Endothelial cell of umbilical vein (primary cell): ENCODE results near the gene CDC42BPB. TPM values are rescaled to one million over a fixed set of nuclear protein-coding genes. Genes with fewer than 3 reads are reported as not detected.
A peak's percentile ranks its signal among the peaks of the same experiment; 100 is the strongest.

Experiments
- BruUV-seq: library from RNA; stranded (reverse); fragments of 400-500 nt; replicated peaks from 2 replicates; lab custom pipeline; 2021; lab: Mats Ljungman, UMichigan
- CTCF ChIA-PET: fragments of 300-600, 350-600 bp; sonication (Branson Sonifier 250); formaldehyde crosslinking; loops from one replicate; lab custom pipeline; 2021; ENCODE audit warnings: antibody characterized with exemption, inconsistent platforms; lab: Charles Lee
- POLR2A ChIA-PET: fragments of 300-600, 350-600 bp; sonication (Branson Sonifier 250); formaldehyde crosslinking; loops from one replicate; lab custom pipeline; 2021; ENCODE audit warnings: antibody characterized with exemption, inconsistent platforms; lab: Charles Lee
- DNase-seq: peaks from one replicate; pipeline ENCODE4 v3.0.0-alpha.2; 2011; ENCODE audit warnings: low read depth, low spot score
- FAIRE-seq: peaks from 2 replicates; lab custom pipeline; 2011; peaks lifted over from hg19 to GRCh38; lab: Jason Lieb, UNC
- H2AFZ ChIP-seq: 2 replicates; pipeline ENCODE4 v1.6.0; 2012; ENCODE audit warnings: low read depth, low read length, control low read depth, inconsistent platforms
- H3K27ac ChIP-seq: 2 replicates; pipeline ENCODE4 v1.5.1; 2011; ENCODE audit warnings: low read depth, mild to moderate bottlenecking, control low read depth, low read length, moderate library complexity; ENCODE audit not compliant: insufficient read depth
- H3K27me3 ChIP-seq, 2 experiments: 2 replicates each; pipeline versions ENCODE4 v1.6.0 to v1.6.1; 2011; ENCODE audit warnings: low read length in 2 of 2, mixed read lengths in 1 of 2; ENCODE audit not compliant: control insufficient read depth in 2 of 2, insufficient read depth in 2 of 2
- H3K36me3 ChIP-seq, 2 experiments: 2 replicates in 1 of 2; 3 replicates in 1 of 2; pipeline ENCODE4 v1.5.1; 2011; ENCODE audit warnings: low read length in 2 of 2, mild to moderate bottlenecking in 1 of 2, moderate library complexity in 1 of 2; ENCODE audit not compliant: control insufficient read depth in 2 of 2, insufficient read depth in 2 of 2; ENCODE audit errors: extremely low read depth in 1 of 2
- H3K4me1 ChIP-seq: 3 replicates; pipeline ENCODE4 v1.5.1; 2011; ENCODE audit warnings: mild to moderate bottlenecking, low read length; ENCODE audit not compliant: control insufficient read depth, insufficient read depth; ENCODE audit errors: extremely low read depth
- H3K4me2 ChIP-seq: 2 replicates; pipeline ENCODE4 v1.6.1; 2011; ENCODE audit warnings: low read length, control low read depth, mixed read lengths; ENCODE audit not compliant: insufficient read depth
- H3K4me3 ChIP-seq, 3 experiments: fragments of 200-600 bp in 1 of 3; sonication (generic), shearing (Covaris generic) in 1 of 3; replicated peaks in 1 of 3; 2 replicates each; pipeline ENCODE4 v1.5.1; 2011 to 2016; ENCODE audit warnings: control low read depth in 3 of 3, low read length in 3 of 3, mild to moderate bottlenecking in 2 of 3, inconsistent platforms in 1 of 3, low read depth in 1 of 3, moderate library complexity in 1 of 3; ENCODE audit not compliant: insufficient read depth in 1 of 3
- H3K79me2 ChIP-seq: 2 replicates; pipeline ENCODE4 v1.6.0; 2012; ENCODE audit warnings: low read length, inconsistent platforms; ENCODE audit not compliant: control insufficient read depth, insufficient read depth
- H3K9ac ChIP-seq: replicated peaks from 2 replicates; pipeline ENCODE3; 2011; ENCODE audit warnings: low read length, control low read depth; ENCODE audit not compliant: insufficient read depth; ENCODE audit errors: extremely low read depth
- H3K9me1 ChIP-seq: replicated peaks from 3 replicates; pipeline ENCODE4 v1.6.0; 2011; ENCODE audit warnings: mild to moderate bottlenecking, low read length; ENCODE audit not compliant: control insufficient read depth, insufficient read depth; ENCODE audit errors: extremely low read depth
- H3K9me3 ChIP-seq: replicated peaks from 2 replicates; pipeline ENCODE4 v1.5.1; 2012; ENCODE audit warnings: low read length, inconsistent platforms; ENCODE audit not compliant: control insufficient read depth, insufficient read depth
- H4K20me1 ChIP-seq: replicated peaks from 2 replicates; pipeline ENCODE3; 2011; ENCODE audit warnings: mild to moderate bottlenecking, low read length; ENCODE audit not compliant: control insufficient read depth, insufficient read depth; ENCODE audit errors: extremely low read depth
- EZH2 ChIP-seq: IDR thresholded peaks from 2 replicates; pipeline ENCODE4 v1.6.1; 2012; ENCODE audit warnings: borderline replicate concordance, low read depth, mild to moderate bottlenecking, moderate library complexity, low read length, inconsistent platforms; ENCODE audit not compliant: severe bottlenecking
- FOS ChIP-seq: IDR thresholded peaks from 2 replicates; pipeline ENCODE4 v1.6.1; 2011; ENCODE audit warnings: mild to moderate bottlenecking, low read length, moderate library complexity, borderline replicate concordance; ENCODE audit not compliant: insufficient read depth
- GATA2 ChIP-seq: IDR thresholded peaks from 2 replicates; pipeline ENCODE4 v1.7.0; 2011; ENCODE audit warnings: low read depth, mild to moderate bottlenecking, moderate library complexity, mixed read lengths, low read length; ENCODE audit not compliant: insufficient read length, insufficient read depth
- JUN ChIP-seq: IDR thresholded peaks from 2 replicates; pipeline ENCODE4 v1.6.1; 2011; ENCODE audit warnings: borderline replicate concordance, low read depth; ENCODE audit not compliant: insufficient read length, insufficient read depth
- MYC ChIP-seq: IDR thresholded peaks from one replicate; pipeline ENCODE4 v1.6.1; 2011; ENCODE audit warnings: mild to moderate bottlenecking, low read depth, low read length
- POLR2A ChIP-seq: IDR thresholded peaks from 2 replicates; pipeline ENCODE4 v1.6.1; 2012; ENCODE audit warnings: low read depth, mild to moderate bottlenecking, control low read depth, low read length
- POLR2AphosphoS5 ChIP-seq: IDR thresholded peaks from 2 replicates; pipeline ENCODE4 v1.6.1; 2012; ENCODE audit warnings: low read depth, mild to moderate bottlenecking, control low read depth, low read length, moderate library complexity; ENCODE audit not compliant: insufficient read depth
- dilution Hi-C: fragments of 300-500 bp; cut with MboI; formaldehyde crosslinking; loops from one replicate; pipeline ENCODE4 v1.15.0; 2019; ENCODE audit warnings: low sequenced_read_pairs; ENCODE audit not compliant: extremely low pct_ligation_motif_present
- intact Hi-C: fragments of 100-400 bp; cut with micrococcal nuclease; formaldehyde crosslinking; loops from one replicate; pipeline ENCODE4 v1.10.0; 2022
- polyA plus RNA-seq, 4 experiments: library from polyadenylated mRNA; depleted of rRNA in 3 of 4; stranded (reverse) in 3 of 4; unstranded in 1 of 4; fragments of >200 nt; gene quantifications; 2 replicates each; pipeline versions ENCODE4 v1.2.1 to v1.2.3, GENCODE V29; 2011 to 2012; ENCODE audit warnings: missing spikeins in 1 of 4
- total RNA-seq: library from RNA; stranded (reverse); gene quantifications from 2 replicates; pipeline ENCODE4 v1.2.3, GENCODE V29; 2021
- TF ChIP-seq, protein P1 (sequence below), 2 donors: IDR thresholded peaks; 1 replicate in 1 of 2; 2 replicates in 1 of 2; pipeline ENCODE4 v1.5.1; 2011; ENCODE audit warnings: low read length in 2 of 2, mild to moderate bottlenecking in 2 of 2, moderate library complexity in 2 of 2, control low read depth in 1 of 2, inconsistent platforms in 1 of 2, low read depth in 1 of 2; ENCODE audit not compliant: insufficient read depth in 1 of 2; ENCODE audit errors: extremely low read depth in 1 of 2
- TF ChIP-seq, protein P2 (sequence below): IDR thresholded peaks from 2 replicates; pipeline ENCODE4 v1.6.1; 2011; ENCODE audit not compliant: insufficient read depth, insufficient read length

CDC42BPB gene
- total and polyA plus RNA-seq, 2 donors (not counting 3 experiments of a cell fraction or from before 2014, with no cell fraction given): 82.6 to 131 TPM

DNA sequence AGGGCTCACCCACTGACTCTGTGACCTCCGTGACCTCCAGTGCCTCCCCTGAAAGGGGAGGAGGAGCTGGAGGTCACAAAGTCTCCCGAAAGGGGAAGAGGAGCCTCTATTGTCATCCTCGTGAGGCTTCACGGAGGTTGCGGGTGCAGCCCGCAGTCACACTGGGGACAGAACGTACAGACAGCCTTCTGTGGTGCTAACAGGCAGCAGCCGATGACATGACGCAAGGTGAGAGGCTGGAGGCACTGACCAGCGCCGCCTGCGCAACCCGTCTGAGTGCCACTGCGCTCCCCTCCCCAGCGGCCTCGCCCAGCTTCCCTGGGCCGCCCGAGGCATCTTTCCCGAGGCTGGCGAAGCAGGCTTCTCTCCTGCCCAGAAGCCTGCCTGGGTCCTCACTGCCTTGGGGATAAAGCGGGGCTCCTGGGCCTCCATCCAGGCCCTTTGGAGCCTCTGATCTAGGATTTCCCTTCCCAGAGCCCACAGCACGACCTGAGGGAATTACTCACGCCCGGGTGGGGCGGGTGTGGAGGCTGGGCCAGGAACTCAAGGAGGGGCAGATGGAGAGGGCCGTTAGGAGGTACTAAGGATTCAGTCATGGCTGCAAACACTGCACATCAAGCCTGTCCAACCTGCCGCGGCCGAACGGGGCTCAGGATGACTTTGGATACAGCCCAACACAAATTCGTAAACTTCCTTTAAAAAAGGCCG lies 14.3 kb upstream of the CDC42BPB start:
- DNase-seq (no peak), FAIRE-seq (peak; percentile 68)
- intact Hi-C loops: no loop called here
- Histone ChIP-seq H3K9me1 (no peaks in the 10 kb centered on the region), H3K27ac (no peak overlapping the region), H3K4me1 (peaks cover 19% of the 10 kb centered on the region), H3K4me3 (no peak overlapping the region), H3K27me3 (no peaks in the 10 kb centered on the region), H3K9me3 (no peaks in the 10 kb centered on the region), H3K4me2 (no peak overlapping the region), H3K79me2 (no peaks in the 10 kb centered on the region), H3K9ac (no peak overlapping the region), H3K36me3 (no peaks in the 10 kb centered on the region), H2AFZ (no peak overlapping the region), H4K20me1 (no peaks in the 10 kb centered on the region)
- dilution Hi-C loops: no loop called here
- POLR2A ChIA-PET: no interaction called here
- no TSS peak for BruUV-seq
- CTCF ChIA-PET: no interaction called here
- TF ChIP-seq, protein P1, sequence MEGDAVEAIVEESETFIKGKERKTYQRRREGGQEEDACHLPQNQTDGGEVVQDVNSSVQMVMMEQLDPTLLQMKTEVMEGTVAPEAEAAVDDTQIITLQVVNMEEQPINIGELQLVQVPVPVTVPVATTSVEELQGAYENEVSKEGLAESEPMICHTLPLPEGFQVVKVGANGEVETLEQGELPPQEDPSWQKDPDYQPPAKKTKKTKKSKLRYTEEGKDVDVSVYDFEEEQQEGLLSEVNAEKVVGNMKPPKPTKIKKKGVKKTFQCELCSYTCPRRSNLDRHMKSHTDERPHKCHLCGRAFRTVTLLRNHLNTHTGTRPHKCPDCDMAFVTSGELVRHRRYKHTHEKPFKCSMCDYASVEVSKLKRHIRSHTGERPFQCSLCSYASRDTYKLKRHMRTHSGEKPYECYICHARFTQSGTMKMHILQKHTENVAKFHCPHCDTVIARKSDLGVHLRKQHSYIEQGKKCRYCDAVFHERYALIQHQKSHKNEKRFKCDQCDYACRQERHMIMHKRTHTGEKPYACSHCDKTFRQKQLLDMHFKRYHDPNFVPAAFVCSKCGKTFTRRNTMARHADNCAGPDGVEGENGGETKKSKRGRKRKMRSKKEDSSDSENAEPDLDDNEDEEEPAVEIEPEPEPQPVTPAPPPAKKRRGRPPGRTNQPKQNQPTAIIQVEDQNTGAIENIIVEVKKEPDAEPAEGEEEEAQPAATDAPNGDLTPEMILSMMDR (IDR thresholded peaks at IDR 0.05; ENCODE audit: extremely low read depth in 1 of 2, insufficient read depth in 1 of 2, low read depth in 1 of 2, low read length in 2 of 2): no peak
- TF ChIP-seq, protein P2, sequence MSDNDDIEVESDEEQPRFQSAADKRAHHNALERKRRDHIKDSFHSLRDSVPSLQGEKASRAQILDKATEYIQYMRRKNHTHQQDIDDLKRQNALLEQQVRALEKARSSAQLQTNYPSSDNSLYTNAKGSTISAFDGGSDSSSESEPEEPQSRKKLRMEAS: no peak
- no peak for TF ChIP-seq POLR2A
- TF ChIP-seq MYC: no peak
- TF ChIP-seq EZH2: no peak
- no peak for TF ChIP-seq POLR2AphosphoS5
- no peak for TF ChIP-seq GATA2
- TF ChIP-seq JUN: no peak
- TF ChIP-seq FOS: no peak
